Mononuclear cell (primary cell): ENCODE data around the gene CCM2. TPM values are rescaled to one million over a fixed set of nuclear protein-coding genes. Genes with fewer than 3 reads are reported as not detected.

Experiments used
- H3K27me3 ChIP-seq: 2 replicates; pipeline ENCODE4 v1.6.0; 2011; ENCODE audit warnings: low read length, control low read depth; ENCODE audit not compliant: insufficient read depth
- H3K4me1 ChIP-seq: 2 replicates; pipeline ENCODE4 v1.5.1; 2011; ENCODE audit warnings: mild to moderate bottlenecking, low read length, control low read depth; ENCODE audit not compliant: insufficient read depth
- H3K4me3 ChIP-seq: 2 replicates; pipeline ENCODE4 v1.5.1; 2011; ENCODE audit warnings: mild to moderate bottlenecking, low read length, moderate library complexity
- H3K9me3 ChIP-seq: 2 replicates; pipeline ENCODE4 v1.5.1; 2011; ENCODE audit warnings: low read depth, mild to moderate bottlenecking, control low read depth, low read length
- total RNA-seq: library from RNA; depleted of rRNA; stranded (reverse); fragments of >200 nt; gene quantifications from one replicate; pipeline ENCODE4 v1.2.3, GENCODE V29; 2012

Gene CCM2
- total RNA-seq, 1 donor, result 35.7 TPM

DNA sequence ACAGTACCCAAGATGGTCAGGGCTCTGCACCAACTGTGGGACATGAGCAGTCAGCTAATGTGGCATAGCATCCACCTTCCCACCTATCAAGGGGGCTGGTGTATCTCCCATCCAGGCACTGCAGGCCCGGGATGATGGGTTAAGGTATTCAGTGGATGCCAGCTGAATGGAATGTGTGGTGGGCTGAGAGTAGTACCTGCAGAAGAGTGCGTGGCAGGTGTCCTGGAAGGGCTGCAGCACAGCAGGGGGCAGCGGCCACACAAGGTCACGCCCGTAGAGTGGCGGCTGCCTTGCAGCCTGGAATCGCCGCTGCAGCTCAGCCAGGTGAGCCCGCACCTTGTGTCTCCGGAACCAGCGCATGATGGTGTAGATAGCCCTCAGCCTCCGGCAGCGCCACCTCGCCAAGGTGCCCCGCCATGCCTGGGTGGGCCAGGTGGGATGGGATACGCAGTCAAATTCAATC is 34.5 kb upstream of the CCM2 start:
- Histone ChIP-seq H3K4me3 (no peak overlapping the region), H3K4me1 (peaks cover 2% of the 10 kb centered on the region), H3K27me3 (no peaks in the 10 kb centered on the region), H3K9me3 (no peaks in the 10 kb centered on the region)

DNA sequence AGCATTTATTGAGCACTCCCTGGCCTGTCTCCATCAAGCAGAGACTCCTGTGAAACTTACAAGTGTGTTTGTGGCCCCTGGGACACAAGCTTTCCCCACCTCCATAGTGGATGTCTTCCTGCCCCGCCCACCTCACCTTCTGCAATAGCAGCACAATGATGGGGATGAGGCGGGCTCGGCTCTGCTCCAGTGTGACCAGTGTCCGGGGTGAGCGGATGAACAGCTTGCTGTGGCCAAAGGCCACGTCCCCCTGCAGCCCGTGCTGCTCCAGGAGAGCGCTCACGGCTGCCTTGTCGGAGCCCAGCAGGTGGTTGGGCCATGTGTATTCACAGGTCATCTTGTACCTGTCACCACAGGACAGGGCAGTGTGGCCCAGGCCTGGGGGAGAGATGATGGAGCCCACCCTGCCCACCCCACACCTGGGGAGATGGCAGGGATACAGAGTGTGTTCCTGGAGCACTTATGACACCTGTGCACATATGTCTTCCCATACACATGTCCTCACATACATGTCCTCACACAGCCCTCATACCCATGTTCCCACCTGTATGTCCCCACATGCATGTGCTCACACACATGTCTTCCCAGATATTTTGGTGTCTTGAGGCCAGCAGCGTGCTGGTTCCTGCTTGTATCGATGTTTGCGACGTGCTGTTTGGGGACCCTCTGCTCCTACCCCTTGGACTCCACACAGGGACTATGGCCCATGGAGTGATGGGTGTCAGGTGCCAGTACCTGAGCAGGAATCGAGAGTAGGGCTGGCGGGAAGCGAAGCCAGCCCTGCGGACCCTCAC is 33.9 kb upstream of the CCM2 start:
- no peaks in the 10 kb centered on the region for H3K9me3 ChIP-seq
- H3K4me3 ChIP-seq, result no peak overlapping the region
- H3K27me3 ChIP-seq, result no peaks in the 10 kb centered on the region
- H3K4me1 ChIP-seq, result no peaks in the 10 kb centered on the region

DNA sequence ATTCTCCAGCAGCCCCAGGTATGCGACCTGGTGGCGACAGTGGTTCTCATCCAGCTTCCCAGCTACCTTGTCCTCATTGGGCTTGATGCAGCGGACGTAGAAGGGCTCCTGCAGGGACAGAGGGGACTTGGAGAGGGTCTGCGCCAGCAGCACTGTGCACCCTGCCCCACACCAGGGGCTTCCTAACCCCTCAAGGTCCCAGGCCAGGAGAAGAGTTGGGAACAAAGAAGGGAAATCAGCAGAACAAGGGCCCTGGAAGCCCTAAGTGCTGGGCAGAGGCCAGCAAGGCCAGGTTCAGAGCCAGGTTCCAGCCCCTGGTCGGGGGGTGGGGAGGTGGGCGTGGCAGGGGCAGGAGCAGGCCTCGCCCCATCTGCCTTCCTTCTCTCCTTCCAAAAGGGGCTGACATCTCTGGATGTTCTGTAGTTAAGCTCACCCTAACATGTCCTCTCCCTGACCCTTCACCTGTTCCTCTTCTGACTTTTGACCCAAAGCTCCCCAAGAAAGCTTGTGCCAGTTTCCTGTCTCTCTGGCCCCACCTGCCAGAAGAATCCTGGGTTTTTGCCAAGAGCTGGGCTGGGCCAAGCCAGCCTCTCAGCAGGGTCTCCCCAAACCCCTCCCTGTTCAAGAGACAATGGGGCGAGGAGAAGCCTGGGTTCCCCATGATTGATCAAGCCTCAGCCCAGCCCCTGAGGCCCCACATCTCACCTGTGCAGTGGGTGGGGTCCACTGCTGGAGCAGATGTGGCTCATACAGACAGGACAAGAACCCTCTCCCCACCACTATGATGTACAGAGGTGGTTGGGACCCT is 33.1 kb upstream of the CCM2 start:
- Histone ChIP-seq H3K4me1 (no peaks in the 10 kb centered on the region), H3K9me3 (no peaks in the 10 kb centered on the region), H3K27me3 (no peaks in the 10 kb centered on the region), H3K4me3 (no peak overlapping the region)

DNA sequence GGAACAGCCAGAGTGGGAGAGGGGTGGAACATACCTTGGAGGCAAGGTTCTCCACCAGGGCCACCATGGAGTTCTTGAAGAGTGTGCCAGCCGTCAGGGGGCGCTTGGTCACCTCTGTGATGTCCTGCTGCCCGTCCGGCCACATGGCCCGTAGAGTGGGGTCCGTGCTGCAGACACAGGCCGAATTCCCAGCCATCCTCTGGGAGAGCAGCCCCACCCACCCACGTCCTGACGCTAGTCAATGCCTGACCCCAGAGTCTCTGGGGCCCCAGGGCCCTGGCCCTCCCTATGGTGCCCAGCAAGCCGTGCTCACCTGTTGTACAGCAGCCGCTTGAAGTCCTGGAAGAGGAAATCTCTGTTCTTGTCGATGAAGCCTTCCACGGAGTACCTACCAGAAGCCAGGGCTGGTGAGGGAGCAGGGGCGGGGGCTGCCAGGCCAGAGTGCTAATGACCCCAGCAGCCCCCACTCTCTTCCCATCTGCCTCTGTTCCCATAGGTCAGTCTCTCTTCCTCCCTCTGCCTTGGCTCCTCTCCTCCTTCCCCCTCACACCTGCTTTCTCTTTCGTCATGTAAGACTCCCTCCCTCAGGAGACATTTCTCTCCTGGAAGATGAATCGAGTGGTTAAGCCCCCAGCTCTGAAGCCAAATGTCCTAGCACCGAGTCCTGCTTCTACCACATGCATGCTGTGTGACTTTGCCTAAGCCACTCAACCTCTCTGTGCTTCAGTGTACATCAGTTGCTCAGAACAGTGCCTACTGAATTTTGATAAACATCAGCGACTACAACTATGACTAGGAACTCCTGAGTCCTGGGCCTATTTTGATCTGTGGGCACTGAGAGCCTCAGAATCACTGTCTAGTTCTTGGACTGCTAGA is 32.2 kb upstream of the CCM2 start:
- Histone ChIP-seq H3K4me3 (no peak overlapping the region), H3K27me3 (no peaks in the 10 kb centered on the region), H3K9me3 (no peaks in the 10 kb centered on the region), H3K4me1 (no peaks in the 10 kb centered on the region)

DNA sequence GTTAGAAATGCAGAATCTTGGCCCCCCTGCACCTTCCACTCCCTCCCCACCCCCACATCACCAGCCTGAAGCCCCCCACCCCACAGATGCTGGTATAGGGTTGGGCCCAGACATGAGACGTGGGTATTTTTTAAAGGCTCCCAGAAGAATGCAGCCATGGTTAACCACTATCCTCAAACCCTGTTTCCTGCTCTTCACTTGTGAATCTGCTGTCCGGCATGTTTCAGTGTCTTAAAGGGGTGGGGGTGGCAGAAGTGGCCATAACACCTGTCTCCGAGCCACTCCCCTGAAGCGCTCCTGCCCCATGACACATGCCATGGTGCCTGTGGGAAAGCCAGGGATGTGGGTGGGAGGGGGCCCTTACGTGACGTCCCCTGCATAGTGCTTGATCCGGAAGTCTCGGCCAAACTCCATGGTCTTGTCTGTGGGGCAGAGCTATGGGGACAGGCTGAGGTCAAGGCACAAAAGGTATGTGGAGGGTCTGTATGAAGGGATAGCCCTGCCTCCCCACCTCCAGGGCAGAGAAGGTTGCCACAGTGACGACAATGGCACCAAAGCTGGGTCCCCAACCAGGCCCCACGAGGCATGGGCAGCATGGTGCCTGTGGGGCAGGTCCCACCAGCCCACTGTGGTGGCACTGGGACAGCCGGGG is 30.8 kb upstream of the CCM2 start:
- H3K4me1 ChIP-seq, result peaks cover 3% of the 10 kb centered on the region
- no peaks in the 10 kb centered on the region for H3K27me3 ChIP-seq
- no peaks in the 10 kb centered on the region for H3K9me3 ChIP-seq
- no peak overlapping the region for H3K4me3 ChIP-seq

DNA sequence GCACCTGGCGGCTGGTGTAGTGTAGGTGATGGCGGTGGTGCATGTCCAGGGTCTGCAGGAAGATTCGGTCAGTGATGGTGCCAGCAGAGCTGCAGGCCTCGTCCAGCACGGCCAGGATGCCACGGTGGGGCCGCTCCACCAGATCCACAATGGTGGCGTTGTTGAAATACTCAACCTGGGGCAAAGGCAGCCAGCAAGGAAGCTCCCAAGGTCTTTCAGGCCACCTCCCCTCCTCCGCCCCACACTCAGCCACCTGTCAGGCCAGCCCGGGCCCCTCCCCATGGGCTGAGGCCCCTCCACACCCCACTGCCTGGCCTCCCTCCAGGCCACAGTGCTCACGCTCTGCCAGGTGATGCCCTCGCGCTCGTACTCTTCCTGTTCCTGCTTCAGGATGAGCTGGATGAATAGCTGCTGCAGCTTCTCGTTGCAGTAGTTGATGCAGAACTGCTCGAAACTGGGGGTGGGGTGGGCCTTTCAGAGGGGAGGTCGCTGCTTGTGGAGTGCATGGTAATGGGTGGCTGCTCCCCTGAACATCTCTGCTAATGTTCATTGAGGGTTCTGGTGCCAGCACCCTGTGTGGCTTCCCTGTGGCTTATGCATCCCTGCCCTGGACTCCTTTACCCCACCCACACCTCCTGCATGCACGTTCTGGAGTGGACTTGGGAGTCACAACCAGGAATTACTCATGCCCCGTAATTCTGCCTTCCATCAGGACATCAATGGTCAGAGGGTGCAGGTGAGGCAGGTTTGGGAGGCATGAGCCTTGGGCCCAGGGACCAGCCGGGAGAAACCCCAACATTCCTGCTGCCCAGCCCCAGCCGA is 30.1 kb upstream of the CCM2 start:
- no peaks in the 10 kb centered on the region for H3K9me3 ChIP-seq
- H3K4me1 ChIP-seq, result peaks cover 10% of the 10 kb centered on the region
- H3K27me3 ChIP-seq, result no peaks in the 10 kb centered on the region
- H3K4me3 ChIP-seq, result no peak overlapping the region

DNA sequence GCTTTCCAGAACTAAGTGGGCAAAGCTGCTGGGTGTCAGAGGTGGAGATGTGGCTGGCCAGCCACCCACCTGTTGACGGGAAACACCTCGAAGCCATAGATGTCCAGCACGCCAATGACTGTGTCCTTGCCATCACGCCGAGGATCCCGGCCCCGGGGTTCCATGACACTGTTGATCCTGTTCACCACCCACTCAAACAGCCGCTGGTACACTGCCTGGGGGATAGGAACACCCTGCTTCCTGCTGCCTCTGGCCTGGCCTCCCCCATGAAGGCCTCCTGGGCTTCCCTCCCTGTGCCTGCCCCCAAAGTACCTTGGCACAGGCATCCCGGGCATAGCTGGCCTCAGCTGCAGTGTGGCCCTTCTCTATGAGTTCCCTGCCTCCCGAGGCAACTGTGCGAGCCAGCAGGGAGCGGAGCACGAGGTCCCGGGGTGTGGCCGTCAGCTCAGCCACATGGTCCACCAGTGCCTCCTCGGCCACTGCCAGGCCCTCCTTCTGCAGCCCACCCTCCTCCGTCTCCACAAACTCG is 29.4 kb upstream of the CCM2 start:
- Histone ChIP-seq H3K4me3 (no peak overlapping the region), H3K4me1 (peaks cover 17% of the 10 kb centered on the region), H3K9me3 (no peaks in the 10 kb centered on the region), H3K27me3 (no peaks in the 10 kb centered on the region)

DNA sequence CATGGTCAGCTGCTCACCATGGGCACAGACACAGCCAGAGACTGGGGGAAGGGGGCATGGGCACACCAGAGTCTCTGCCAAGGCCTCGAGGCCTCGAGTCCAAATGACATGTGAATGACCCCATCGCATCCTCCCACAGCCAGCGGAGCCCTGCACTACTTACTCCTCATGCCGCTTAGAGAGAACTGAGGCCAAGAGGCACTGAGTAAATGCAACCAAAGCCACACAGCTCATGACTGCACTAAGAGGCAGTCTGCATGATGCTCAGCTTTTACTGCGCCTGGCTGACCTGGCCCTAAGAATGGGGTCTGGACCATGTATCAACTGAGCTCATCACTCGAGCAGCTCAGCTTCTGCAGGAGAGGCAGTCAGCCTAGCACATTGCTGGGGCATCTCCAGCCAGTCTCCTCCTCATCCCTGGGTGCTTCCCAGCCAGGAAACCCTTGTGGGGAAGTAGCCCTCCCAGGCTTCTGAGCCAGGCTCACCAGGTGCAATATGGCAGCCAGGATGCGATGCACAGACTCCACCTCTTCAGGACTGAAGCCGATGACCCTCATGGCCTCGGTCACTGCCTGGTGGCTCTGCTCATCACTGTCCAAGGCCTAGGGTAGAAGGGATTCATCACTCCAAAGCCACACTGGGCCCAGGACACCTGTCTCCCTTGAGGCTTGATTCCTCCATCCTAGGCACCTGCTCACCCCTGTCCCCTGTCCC is 28.7 kb upstream of the CCM2 start:
- Histone ChIP-seq H3K9me3 (no peaks in the 10 kb centered on the region), H3K4me1 (peaks cover 25% of the 10 kb centered on the region), H3K4me3 (no peak overlapping the region), H3K27me3 (no peaks in the 10 kb centered on the region)

DNA sequence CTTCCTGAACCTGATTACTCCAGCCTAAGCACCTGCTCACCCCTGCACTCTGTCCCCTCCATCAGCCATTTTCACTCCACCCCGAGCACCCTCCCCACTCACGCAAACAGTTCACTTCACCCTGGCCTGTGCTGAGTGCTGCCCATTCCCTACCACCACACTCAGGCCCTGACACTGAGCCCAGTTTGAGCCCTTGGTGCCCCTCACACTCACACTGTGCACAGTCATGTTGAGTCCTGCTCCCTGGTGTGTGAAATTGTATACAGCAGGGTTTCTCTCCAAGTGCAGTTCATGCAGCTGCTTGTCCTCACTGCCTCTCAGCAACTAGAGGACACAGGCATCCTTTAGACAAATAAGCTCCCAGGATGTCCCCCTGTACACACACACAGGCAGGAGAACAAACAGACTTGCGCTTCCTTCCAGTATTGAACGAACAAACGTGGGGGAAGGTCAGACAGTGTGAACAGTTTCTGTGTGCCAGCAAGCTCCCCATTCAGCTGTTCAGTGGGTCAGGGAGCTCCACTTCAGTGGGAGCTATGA is 28.0 kb upstream of the CCM2 start:
- Histone ChIP-seq H3K4me3 (no peak overlapping the region), H3K4me1 (peaks cover 31% of the 10 kb centered on the region), H3K9me3 (no peaks in the 10 kb centered on the region), H3K27me3 (no peaks in the 10 kb centered on the region)

DNA sequence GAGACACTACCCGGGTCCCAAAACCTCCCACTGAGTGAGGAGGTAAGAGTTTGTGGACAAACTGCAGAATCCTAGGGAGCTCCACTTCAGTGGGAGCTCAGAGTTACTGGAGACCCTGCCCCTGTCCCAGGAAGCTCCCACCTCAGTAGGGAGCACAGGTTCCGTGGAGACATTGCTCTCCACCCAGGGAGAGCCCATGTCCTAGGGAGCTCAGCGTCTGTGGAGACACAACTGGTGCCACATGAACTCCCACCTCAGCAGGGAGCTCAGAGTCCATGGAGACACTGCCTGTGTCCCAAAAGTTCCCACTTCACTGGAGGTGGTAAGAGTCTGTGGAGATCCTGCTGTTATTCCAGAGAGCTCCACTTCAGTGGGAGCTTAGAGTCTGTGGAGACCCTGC is 27.4 kb upstream of the CCM2 start:
- peaks cover 34% of the 10 kb centered on the region for H3K4me1 ChIP-seq
- H3K9me3 ChIP-seq, result no peaks in the 10 kb centered on the region
- no peaks in the 10 kb centered on the region for H3K27me3 ChIP-seq
- no peak overlapping the region for H3K4me3 ChIP-seq

DNA sequence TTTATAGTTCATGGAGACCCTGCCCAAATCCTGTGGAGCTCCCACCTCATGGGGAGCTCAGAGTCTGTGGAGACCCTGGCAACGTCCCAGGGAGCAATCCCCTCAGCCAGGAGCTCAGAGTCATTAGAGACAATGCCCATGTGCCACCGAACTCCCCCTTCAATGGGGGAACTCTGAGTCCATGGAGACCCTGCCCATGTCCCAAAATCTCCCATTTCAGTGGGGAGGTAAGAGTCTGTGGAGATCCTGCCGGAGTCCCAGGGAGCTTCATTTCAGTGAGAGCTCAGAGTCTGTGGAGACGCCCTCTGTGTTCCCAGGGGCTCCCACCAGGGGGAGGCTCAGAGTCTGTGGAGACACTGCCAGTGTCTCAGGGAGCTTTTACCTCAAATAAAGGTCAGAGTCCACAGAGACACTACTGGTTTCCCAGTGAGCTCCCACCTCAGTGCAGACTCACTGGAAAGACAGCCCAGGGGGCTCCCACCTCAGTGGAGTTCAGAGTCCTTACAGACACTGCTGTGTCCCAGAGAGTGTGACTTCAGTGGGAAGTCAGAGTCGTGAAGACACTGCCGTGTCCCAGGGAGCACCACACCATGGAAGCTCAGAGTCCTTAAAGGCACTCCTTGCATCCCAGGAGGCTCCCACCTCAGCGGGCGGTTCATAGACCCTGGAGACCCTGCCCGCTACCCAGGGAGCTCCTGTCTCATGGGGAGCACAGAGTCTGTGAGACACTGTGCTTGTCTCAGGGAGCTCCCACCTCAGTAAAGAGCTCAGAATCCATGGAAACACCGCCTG is 26.2 kb upstream of the CCM2 start:
- no peak overlapping the region for H3K4me3 ChIP-seq
- H3K4me1 ChIP-seq, result peaks cover 34% of the 10 kb centered on the region
- H3K27me3 ChIP-seq, result no peaks in the 10 kb centered on the region
- no peaks in the 10 kb centered on the region for H3K9me3 ChIP-seq

DNA sequence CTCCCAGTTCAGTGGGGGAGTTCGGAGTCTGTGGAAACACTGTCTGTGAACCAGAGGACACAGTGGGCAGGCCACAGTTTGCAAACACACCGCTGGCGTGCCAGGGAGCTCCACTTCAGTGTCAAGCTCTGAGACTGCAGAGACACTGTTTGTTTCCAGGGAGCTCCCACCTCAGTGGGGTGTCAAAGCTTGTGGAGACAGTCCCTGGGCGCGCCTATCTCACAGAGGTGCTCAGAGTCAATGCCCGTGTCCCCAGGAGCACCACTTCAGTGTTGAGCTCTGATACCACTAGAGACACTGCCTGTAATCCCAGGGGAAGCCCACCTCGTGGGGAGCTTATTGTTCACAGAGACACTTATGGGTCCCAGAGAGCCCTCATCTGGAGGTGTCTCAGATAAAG is 25.5 kb upstream of the CCM2 start:
- no peaks in the 10 kb centered on the region for H3K9me3 ChIP-seq
- no peaks in the 10 kb centered on the region for H3K27me3 ChIP-seq
- no peak overlapping the region for H3K4me3 ChIP-seq
- H3K4me1 ChIP-seq, result peaks cover 40% of the 10 kb centered on the region
